PC-3 (cell line): Measurements from ENCODE around the gene TMEM171. TPM values are rescaled to one million over a fixed set of nuclear protein-coding genes. Genes with fewer than 3 reads are reported as not detected.

Experiments
- ATAC-seq: fragments of 200-7000 bp; cut with Tn5 transposase; 2 replicates; pipeline ENCODE4 v1.9.1; 2020; ENCODE audit warnings: mild to moderate bottlenecking, moderate library complexity
- BruUV-seq: library from RNA; stranded (reverse); fragments of 400-500 nt; replicated peaks from 2 replicates; lab custom pipeline; 2021; lab: Mats Ljungman, UMichigan
- CTCF ChIA-PET: fragments of 300-600 bp; sonication (Branson Sonifier 250); formaldehyde crosslinking; loops from one replicate; lab custom pipeline; 2022; ENCODE audit warnings: antibody characterized with exemption; lab: Charles Lee
- POLR2A ChIA-PET: fragments of 300-600 bp; sonication (Branson Sonifier 250); formaldehyde crosslinking; loops from one replicate; lab custom pipeline; 2022; ENCODE audit warnings: antibody characterized with exemption; ENCODE audit not compliant: unreplicated experiment; lab: Charles Lee
- DNase-seq: peaks from one replicate; pipeline ENCODE4 v3.0.0-alpha.2; 2015
- H2AFZ ChIP-seq: fragments of 300-600 bp; sonication (generic); 2 replicates; pipeline ENCODE4 v1.6.0; 2016; ENCODE audit warnings: antibody characterized with exemption, low read length
- H3F3A ChIP-seq: fragments of 300-600 bp; sonication (generic); one replicate; pipeline ENCODE4 v1.6.0; 2017; ENCODE audit warnings: antibody characterized with exemption, low read length, control low read depth, mild to moderate bottlenecking; ENCODE audit not compliant: unreplicated experiment
- H3K27ac ChIP-seq: fragments of 300-600 bp; sonication (generic); 2 replicates; pipeline ENCODE4 v1.5.1; 2016; ENCODE audit warnings: mild to moderate bottlenecking, low read length
- H3K27me3 ChIP-seq: fragments of 300-600 bp; sonication (generic); 2 replicates; pipeline ENCODE4 v1.6.1; 2016; ENCODE audit warnings: low read length, mixed read lengths
- H3K36me3 ChIP-seq: fragments of 300-600 bp; sonication (generic); 2 replicates; pipeline ENCODE4 v1.6.1; 2016; ENCODE audit warnings: low read depth, mixed run types, low read length, mixed read lengths
- H3K4me1 ChIP-seq: fragments of 300-600 bp; sonication (generic); 2 replicates; pipeline ENCODE4 v1.5.1; 2016; ENCODE audit warnings: low read length; ENCODE audit not compliant: insufficient read depth
- H3K4me2 ChIP-seq: fragments of 300-600 bp; sonication (generic); 2 replicates; pipeline ENCODE4 v1.6.0; 2016; ENCODE audit warnings: low read length
- H3K4me3 ChIP-seq: fragments of 300-600 bp; sonication (generic); 2 replicates; pipeline ENCODE4 v1.5.1; 2016; ENCODE audit warnings: mild to moderate bottlenecking, low read length, mixed read lengths
- H3K79me2 ChIP-seq: fragments of 300-600 bp; sonication (generic); 2 replicates; pipeline ENCODE4 v1.6.1; 2017; ENCODE audit warnings: low read length, mixed read lengths
- H3K9ac ChIP-seq: fragments of 300-600 bp; sonication (generic); 2 replicates; pipeline ENCODE4 v1.6.0; 2016; ENCODE audit warnings: mild to moderate bottlenecking, low read length
- H3K9me2 ChIP-seq: fragments of 300-600 bp; sonication (generic); replicated peaks from 2 replicates; pipeline ENCODE4 v1.6.1; 2016; ENCODE audit warnings: mixed run types, low read length, mixed read lengths
- H3K9me3 ChIP-seq: fragments of 300-600 bp; sonication (generic); 2 replicates; pipeline ENCODE4 v1.6.1; 2016; ENCODE audit warnings: low read length, mixed read lengths
- H4K20me1 ChIP-seq: fragments of 300-600 bp; sonication (generic); 2 replicates; pipeline ENCODE4 v1.6.1; 2016; ENCODE audit warnings: low read length, mixed read lengths
- EZH2 ChIP-seq: fragments of 300-600 bp; sonication (generic); IDR thresholded peaks from one replicate; pipeline ENCODE4 v1.6.1; 2017; ENCODE audit warnings: antibody characterized with exemption, mild to moderate bottlenecking, low read length; ENCODE audit not compliant: unreplicated experiment
- EZH2phosphoT487 ChIP-seq: fragments of 300-600 bp; sonication (generic); IDR thresholded peaks from 2 replicates; pipeline ENCODE4 v1.6.1; 2018; ENCODE audit warnings: mild to moderate bottlenecking, antibody characterized with exemption, low read length, borderline replicate concordance
- intact Hi-C: fragments of 100-400 bp; cut with micrococcal nuclease; formaldehyde crosslinking; loops from 2 replicates; pipeline ENCODE4 v1.9.0; 2023
- total RNA-seq: library from RNA; depleted of rRNA; stranded (reverse); fragments of >200 nt; gene quantifications from 2 replicates; pipeline ENCODE4 v1.2.3, GENCODE V29; 2014
- TF ChIP-seq, protein P1 (sequence below): fragments of 300-600 bp; sonication (generic); conservative IDR thresholded peaks from 2 replicates; pipeline ENCODE4 v1.5.1; 2017; ENCODE audit warnings: antibody characterized with exemption, low read depth, mild to moderate bottlenecking, low read length

TMEM171 gene
- total RNA-seq, 1 experiment from 2014 or later: 1.8 TPM

DNA sequence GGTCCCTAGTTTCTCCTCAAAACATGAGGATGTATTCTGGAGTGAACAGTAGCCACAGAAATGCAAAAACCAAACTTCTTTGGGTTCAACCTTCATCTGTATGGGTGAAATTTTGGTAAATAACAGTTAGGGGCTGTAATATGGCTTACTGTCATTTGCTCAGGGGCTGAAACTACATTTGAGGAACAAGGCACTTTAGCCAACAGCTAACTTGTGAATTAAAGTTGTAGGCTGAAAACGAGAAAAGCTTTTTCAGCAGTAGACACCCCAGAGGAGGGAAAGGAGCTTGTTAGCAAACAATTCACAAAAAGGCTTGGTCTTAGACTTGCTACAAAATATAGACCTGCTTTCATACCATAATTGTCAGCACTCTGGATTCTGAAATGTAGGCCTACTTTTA is 6.6 kb downstream of the TMEM171 start:
- Histone ChIP-seq H3F3A (no peaks in the 10 kb centered on the region), H3K4me2 (no peak overlapping the region), H2AFZ (no peak overlapping the region), H3K36me3 (no peaks in the 10 kb centered on the region), H3K9ac (no peak overlapping the region), H3K4me1 (peaks cover 14% of the 10 kb centered on the region), H3K4me3 (no peak overlapping the region), H3K27me3 (no peaks in the 10 kb centered on the region), H3K9me2 (no peaks in the 10 kb centered on the region), H3K9me3 (no peaks in the 10 kb centered on the region), H3K79me2 (no peaks in the 10 kb centered on the region), H3K27ac (no peak overlapping the region), H4K20me1 (no peaks in the 10 kb centered on the region)
- DNase-seq (no peak), ATAC-seq (no peak)
- TF ChIP-seq, protein P1, sequence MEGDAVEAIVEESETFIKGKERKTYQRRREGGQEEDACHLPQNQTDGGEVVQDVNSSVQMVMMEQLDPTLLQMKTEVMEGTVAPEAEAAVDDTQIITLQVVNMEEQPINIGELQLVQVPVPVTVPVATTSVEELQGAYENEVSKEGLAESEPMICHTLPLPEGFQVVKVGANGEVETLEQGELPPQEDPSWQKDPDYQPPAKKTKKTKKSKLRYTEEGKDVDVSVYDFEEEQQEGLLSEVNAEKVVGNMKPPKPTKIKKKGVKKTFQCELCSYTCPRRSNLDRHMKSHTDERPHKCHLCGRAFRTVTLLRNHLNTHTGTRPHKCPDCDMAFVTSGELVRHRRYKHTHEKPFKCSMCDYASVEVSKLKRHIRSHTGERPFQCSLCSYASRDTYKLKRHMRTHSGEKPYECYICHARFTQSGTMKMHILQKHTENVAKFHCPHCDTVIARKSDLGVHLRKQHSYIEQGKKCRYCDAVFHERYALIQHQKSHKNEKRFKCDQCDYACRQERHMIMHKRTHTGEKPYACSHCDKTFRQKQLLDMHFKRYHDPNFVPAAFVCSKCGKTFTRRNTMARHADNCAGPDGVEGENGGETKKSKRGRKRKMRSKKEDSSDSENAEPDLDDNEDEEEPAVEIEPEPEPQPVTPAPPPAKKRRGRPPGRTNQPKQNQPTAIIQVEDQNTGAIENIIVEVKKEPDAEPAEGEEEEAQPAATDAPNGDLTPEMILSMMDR: no peak
- TF ChIP-seq EZH2: no peak
- no peak for TF ChIP-seq EZH2phosphoT487
- intact Hi-C loops: no loop called here
- CTCF ChIA-PET: no interaction called here
- POLR2A ChIA-PET: no interaction called here
- BruUV-seq: no TSS peak

DNA sequence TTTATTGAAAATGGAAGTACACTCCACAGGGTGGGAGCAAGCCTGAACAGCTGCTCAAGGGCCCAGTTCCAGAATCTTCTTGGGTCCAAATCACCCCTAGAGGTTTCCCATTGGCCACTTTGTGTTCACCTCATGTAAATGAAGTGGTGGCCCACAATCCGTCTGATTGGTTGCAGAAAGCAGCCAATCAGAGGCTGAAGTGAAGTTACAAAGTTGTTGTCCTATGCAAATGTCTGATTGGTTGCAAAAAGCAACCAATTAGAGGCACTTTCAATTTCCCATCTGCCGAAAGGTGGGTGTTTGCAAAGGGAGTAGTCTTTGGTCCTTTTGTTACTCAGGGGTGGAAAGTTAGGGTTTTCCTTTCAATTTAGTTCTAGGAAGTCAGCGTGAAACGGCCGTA is 8.8 kb downstream of the TMEM171 start:
- DNase-seq: no peak
- Histone ChIP-seq H4K20me1 (no peaks in the 10 kb centered on the region), H3K27me3 (no peaks in the 10 kb centered on the region), H3K4me2 (no peak overlapping the region), H3K9ac (no peak overlapping the region), H3K4me3 (no peak overlapping the region), H3K4me1 (no peaks in the 10 kb centered on the region), H2AFZ (no peak overlapping the region), H3F3A (no peaks in the 10 kb centered on the region), H3K9me2 (no peaks in the 10 kb centered on the region), H3K79me2 (no peaks in the 10 kb centered on the region), H3K36me3 (no peaks in the 10 kb centered on the region), H3K27ac (no peak overlapping the region), H3K9me3 (no peaks in the 10 kb centered on the region)
- ATAC-seq: no peak
- intact Hi-C loops: no loop called here
- no TSS peak for BruUV-seq
- ChIA-PET CTCF (no interaction called here), POLR2A (no interaction called here)
- TF ChIP-seq EZH2phosphoT487: no peak

DNA sequence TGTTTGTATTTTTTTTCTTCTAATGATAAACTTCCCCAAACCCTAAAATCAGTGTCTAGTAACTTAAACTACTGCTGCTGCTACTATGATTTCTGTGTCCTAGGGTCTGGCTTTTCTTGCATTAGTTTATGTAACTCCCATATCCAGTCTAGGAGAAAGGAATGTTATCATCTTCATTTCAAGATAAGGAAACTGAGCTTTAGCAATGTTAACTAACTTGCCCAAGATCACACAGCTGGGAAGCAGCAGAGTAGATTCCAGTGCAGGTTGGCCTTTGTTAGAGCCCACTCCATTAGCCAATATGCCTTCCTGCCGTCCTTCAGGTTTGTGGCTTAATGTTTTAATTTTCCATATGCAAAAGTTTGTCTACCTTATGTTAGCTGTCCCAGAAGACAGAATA is 10.4 kb downstream of the TMEM171 start:
- Histone ChIP-seq H2AFZ (no peak overlapping the region), H3K9ac (no peak overlapping the region), H3K9me2 (no peaks in the 10 kb centered on the region), H4K20me1 (no peaks in the 10 kb centered on the region), H3K4me1 (no peaks in the 10 kb centered on the region), H3F3A (no peaks in the 10 kb centered on the region), H3K36me3 (no peaks in the 10 kb centered on the region), H3K9me3 (no peaks in the 10 kb centered on the region), H3K27ac (no peak overlapping the region), H3K27me3 (no peaks in the 10 kb centered on the region), H3K79me2 (no peaks in the 10 kb centered on the region), H3K4me3 (no peak overlapping the region), H3K4me2 (no peak overlapping the region)
- intact Hi-C loops: no loop called here
- DNase-seq (no peak), ATAC-seq (no peak)
- TF ChIP-seq EZH2: no peak
- TF ChIP-seq, protein P1: no peak
- no peak for TF ChIP-seq EZH2phosphoT487
- ChIA-PET CTCF (no interaction called here), POLR2A (no interaction called here)
- BruUV-seq: no TSS peak
